Stimulated activated CD4-positive, alpha-beta T cell treated with anti-CD3 and anti-CD28 coated beads, Interleukin-4, amount 100 ng/mL, for 24 hours (primary cell): ENCODE data around the gene GAMT.

ENCODE experiments used
- DNase-seq: peaks from one replicate; pipeline ENCODE4 v3.0.0-alpha.2; 2020

The GAMT gene

DNA sequence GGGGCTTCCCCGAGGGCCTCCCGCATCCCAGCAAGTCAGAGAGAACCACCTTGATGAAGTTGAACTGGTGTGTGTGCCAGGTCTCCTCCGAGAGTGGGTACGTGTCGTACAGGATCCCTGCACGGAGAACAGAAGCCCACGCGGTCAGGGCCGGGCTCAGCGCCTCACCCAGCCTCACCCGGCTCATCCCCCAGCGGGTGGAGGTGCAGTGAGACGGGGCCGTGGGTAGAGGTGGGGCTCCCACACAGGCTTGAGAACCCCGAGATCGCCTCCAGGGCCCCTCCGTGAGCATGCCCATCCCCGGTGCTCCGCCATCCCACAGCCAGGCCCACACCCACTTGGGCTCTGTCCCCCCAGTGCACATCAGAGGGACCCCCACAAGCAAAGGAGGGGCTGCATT lies 2.3 kb downstream of the GAMT start:
- DNase-seq: no peak

GRCh38 chr19:1397838-1398237 lies 3.5 kb downstream of the GAMT start:
- DNase-seq: no peak

- DNase-seq: no peak
These were observed 4.3 kb downstream of the GAMT start for GRCh38 chr19:1396768-1397679.

DNA sequence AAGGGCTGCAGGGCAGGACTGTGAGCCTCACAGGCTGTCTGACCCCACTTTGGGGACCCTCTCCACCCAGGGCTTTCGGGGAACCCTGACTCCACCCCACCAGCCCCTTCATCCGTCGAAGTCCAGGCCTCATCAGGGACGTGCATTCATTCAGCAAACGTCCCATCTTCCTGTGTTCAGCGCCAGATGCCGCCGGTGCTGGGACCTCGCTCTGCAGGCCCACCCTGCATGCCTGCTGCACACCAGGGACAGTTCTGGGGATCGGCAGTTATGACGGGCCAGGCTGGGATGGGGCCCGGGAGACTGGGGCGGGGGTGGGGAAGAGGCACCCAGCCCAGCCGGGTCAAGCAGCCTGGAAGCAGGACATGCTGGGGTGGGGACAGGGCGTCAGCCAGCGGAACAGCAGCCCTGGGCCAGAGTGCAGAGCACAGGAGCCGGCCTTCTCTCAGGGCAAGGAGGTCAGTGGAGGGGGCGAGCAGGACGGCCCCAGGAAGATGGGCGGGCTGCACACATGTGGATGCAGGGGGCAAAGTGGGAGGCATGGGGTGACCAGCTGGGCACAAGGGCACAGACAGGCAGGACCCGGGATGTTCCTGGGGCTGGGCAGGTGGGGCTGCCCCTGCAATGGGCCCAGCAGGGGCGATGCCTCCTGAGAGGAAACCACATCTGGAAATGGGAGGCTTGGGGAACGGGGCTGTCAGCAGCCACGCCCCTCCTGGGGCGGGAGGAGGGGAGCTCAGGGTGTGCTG lies 5.1 kb downstream of the GAMT start:
- DNase-seq: no peak

GRCh38 chr19:1395194-1396018 lies 5.9 kb downstream of the GAMT start:
- DNase-seq: no peak

DNA sequence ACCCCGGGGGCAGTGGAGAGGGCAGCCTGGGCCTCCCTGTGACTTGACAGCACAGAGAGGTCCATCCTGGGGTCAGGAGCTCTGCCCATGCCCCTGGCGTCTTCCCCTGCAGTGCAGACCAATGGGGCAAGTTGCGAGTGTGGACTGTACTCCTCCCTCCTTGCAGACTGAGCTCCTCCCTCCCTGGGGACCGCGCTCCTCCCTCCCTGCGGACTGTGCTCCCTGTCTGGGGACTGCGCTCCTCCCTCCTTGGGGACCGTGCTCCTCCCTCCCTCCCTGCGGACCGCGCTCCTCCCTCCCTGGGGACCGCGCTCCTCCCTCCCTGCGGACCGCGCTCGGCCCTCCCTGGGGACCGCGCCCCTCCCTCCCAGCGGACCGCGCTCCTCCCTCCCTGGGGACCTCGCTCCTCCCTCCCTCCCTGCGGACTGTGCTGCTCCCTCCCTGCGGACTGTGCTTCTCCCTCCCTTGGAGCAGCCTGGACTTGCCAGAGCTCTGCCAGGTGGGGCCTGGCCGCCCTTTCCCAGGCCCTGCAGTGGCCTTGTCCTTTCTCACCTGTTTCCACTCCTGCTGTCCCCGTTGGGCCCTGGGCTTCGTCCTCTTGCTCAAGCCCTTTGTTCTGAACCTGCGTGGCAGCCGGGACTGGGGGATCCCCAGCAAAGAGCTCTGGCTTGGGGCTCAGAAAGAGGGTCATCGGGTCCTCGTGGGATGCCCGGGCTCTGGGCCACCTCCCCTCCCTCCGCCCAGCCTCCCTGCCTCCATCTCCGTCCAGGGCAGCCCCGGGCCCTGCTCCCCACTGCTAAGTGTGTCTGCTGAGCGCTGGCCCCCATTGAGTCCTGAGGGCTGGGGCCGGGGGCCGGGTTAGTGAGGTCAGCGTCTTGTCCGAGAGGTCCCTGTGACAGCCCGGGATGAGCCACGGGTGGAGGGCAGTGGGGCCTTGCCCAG lies 6.8 kb downstream of the GAMT start:
- DNase-seq: no peak

- no peak for DNase-seq
These were observed 7.5 kb downstream of the GAMT start for GRCh38 chr19:1393841-1394240.

DNA sequence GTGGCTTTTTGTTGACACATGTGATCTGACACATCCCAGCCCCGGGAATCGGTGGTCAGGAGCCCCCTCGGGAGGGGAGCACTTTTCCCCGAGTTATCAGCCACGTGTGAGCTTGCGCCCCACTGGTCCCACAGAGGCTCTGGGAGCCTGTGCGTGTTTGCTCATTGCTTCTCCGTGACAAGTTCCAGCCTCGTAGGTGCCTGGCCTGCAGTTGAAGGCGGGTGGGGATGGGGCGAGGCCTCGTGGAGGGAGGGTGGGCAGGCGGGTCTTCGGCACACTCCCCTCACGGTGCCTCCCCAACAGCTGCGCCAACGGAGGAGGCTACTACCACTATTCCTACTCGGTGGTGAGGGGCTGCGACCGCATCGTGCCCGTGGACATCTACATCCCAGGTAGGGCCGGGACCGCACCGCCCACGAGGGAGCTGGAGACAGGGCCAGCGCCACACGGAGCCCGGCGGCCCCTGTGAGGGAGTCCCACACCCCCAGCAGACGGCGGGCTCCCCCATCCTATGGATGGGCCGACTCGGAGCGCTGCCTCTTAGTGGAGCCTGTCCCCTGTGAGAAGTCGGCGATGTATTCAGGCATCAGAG lies 8.3 kb downstream of the GAMT start:
- no peak for DNase-seq

DNA sequence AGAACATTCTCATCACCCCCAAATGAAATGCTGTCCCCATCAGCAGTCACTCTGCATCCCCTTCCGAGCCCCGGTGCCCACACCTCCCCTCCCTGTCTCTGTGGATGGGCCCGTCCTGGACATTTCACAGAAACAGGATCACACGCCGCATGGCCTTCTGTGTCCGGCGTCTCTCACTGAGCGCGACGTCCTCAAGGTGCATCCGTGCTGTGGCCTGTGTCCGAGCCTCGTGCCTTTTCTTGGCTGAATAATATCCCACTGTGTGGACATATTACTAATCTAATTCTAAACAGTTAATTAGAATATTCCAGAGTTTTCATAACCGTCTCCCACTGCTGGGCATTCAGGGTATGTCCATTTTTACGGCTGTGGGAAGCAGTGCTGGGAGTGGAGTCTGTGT lies 8.9 kb downstream of the GAMT start:
- no peak for DNase-seq

DNA sequence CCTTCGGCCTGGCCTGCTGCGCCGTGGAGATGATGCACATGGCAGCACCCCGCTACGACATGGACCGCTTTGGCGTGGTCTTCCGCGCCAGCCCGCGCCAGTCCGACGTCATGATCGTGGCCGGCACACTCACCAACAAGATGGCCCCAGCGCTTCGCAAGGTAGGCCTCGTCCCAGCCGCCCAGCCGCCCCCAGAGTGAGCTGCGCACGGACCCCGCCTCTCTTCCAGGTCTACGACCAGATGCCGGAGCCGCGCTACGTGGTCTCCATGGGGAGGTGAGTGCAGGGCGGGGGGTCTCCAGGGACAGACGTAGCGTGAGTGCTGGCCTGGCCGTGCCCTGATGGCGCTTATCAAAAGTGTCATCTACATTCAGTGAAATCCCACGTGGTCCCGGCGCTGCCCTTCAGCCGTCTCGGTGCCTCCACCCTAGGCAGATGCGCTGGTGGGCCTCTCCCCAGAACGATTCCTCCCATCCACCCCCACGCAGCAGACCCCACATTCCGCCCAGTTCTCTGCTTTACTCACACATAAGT lies 10.4 kb downstream of the GAMT start:
- no peak for DNase-seq

DNA sequence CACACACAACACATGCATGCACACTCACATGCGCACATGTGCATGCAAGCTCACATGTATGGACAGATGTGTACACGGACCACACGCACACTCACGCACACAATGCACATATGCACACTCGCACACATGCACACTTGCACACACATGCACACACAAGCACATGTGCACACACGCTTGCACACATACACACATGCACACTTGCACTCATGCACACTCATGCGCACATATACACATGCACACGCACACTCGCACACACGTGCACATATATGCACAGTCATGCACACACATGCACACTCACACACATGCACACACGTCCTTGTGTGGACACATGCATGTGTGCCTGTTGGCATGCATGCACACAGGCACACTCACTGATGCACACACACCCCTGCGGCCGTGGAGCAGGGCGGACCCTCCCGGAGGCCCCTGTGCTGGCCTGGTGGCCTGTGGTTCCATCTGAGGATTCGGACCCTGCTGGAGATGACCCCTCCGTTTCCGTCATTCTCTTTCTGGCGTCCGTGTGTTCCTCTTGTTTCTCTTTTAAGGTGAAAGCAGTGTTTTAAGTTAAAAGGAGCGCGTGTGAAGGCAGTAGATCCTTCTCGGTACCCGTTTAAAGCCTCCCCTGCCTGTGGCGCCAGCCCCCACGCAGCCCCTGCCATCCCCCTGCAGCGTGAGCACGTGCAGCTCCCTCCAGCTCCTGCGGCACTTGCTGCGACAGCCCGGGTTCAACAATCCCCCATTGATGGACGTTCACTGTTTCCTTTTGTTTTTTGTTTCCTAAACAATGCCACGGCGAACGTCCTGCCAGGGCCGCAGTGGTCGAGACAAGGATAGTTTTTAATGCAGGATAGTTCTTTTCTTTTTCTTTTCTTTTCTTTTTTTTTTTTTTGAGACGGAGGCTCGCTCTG lies 12.1 kb downstream of the GAMT start:
- no peak for DNase-seq

- no peak for DNase-seq
These were observed 12.7 kb downstream of the GAMT start for GRCh38 chr19:1388637-1389026.

- no peak for DNase-seq
These were observed 13.4 kb downstream of the GAMT start for GRCh38 chr19:1387684-1388636.

GRCh38 chr19:1386945-1387683 lies 14.2 kb downstream of the GAMT start:
- DNase-seq: no peak

GRCh38 chr19:1385816-1386215 lies 15.5 kb downstream of the GAMT start:
- no peak for DNase-seq

DNA sequence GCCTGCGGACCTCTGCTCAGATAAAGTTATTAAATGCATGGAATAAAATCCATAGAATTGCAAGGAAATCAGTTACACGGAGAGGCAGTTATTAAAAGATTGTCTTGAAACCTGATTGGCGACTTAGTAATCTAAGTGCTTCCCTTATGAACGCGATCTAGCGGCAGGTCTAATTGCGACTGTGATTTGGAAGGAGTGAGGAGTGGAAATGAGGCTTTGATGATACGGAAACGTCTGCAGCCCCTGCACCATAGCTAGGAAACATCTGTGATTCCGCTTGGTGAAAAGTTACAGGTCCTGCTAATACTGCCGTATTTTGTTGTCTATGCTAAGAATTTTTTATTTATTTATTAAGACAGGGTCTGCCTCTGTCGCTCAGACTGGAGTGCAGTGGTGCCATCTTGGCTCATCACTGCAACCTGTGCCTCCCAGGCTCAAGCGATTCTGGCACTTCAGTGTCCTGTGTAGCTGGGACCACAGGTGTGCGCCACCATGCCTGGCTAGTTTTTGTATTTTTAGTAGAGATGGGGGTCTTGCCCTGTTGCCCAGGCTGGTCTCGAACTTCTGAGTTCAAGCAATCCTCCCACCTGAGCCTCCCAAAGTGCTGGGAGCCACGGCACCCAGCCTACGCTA lies 16.7 kb downstream of the GAMT start:
- no peak for DNase-seq

GRCh38 chr19:1384085-1384462 lies 17.3 kb downstream of the GAMT start:
- DNase-seq: no peak
